ENCODE results near the gene FJX1. TPM values are rescaled to one million over a fixed set of nuclear protein-coding genes. Genes with fewer than 3 reads are reported as not detected.
A peak's percentile ranks its signal among the peaks of the same experiment; 100 is the strongest.

The FJX1 gene
- total RNA-seq, 2 donors from 2014 or later: 11.7 to 17.4 TPM

GRCh38 chr11:35588627-35589026 is 29.6 kb upstream of the FJX1 start:
- no peak overlapping the region for H3K27ac ChIP-seq (ENCODE audit: low read depth, low read length)
- 73 to 81% methylated on average over 2 to 4 of the region's 4 CpGs for WGBS, 2 experiments (ENCODE audit: insufficient coverage in 1 of 2, insufficient read length in 1 of 2)
- H3K27ac Mint-ChIP-seq: peak overlapping the region; percentile 8
- no peak overlapping the region for H3K9ac ChIP-seq (ENCODE audit: extremely low read depth, low read length, poor library complexity, severe bottlenecking)
- peaks cover 25% of the 10 kb centered on the region for H3K27me3 Mint-ChIP-seq (ENCODE audit: insufficient read depth)
- H3K4me1 ChIP-seq (ENCODE audit: control insufficient read depth, insufficient read depth, low read length): peaks cover 7% of the 10 kb centered on the region
- no peaks in the 10 kb centered on the region for H3K9me3 ChIP-seq (ENCODE audit: control insufficient read depth, low read length)
- no peak for DNase-seq
- H3K36me3 Mint-ChIP-seq (ENCODE audit: low read depth): no peaks in the 10 kb centered on the region
- peaks cover 28% of the 10 kb centered on the region for H3K4me1 Mint-ChIP-seq
- H3K4me3 Mint-ChIP-seq: no peak overlapping the region
- no peaks in the 10 kb centered on the region for H3K9me3 Mint-ChIP-seq
- H3K36me3 ChIP-seq (ENCODE audit: control insufficient read depth, insufficient read depth, low read length): no peaks in the 10 kb centered on the region
- H3K27me3 ChIP-seq (ENCODE audit: control insufficient read depth, insufficient read depth, low read length, poor library complexity, severe bottlenecking): no peaks in the 10 kb centered on the region
- H3K4me3 ChIP-seq (ENCODE audit: low read length): peak overlapping the region; percentile 13
- no peak for TF ChIP-seq CTCF (conservative IDR thresholded peaks at IDR 0.05)

GRCh38 chr11:35589281-35589680 is 29.0 kb upstream of the FJX1 start:
- TF ChIP-seq CTCF (conservative IDR thresholded peaks at IDR 0.05): no peak
- no peaks in the 10 kb centered on the region for H3K9me3 Mint-ChIP-seq
- H3K27ac ChIP-seq (ENCODE audit: low read depth, low read length): no peak overlapping the region
- peaks cover 7% of the 10 kb centered on the region for H3K4me1 ChIP-seq (ENCODE audit: control insufficient read depth, insufficient read depth, low read length)
- H3K9me3 ChIP-seq (ENCODE audit: control insufficient read depth, low read length): no peaks in the 10 kb centered on the region
- H3K27ac Mint-ChIP-seq: no peak overlapping the region
- H3K36me3 Mint-ChIP-seq (ENCODE audit: low read depth): no peaks in the 10 kb centered on the region
- H3K27me3 Mint-ChIP-seq (ENCODE audit: insufficient read depth): peaks cover 25% of the 10 kb centered on the region
- H3K9ac ChIP-seq (ENCODE audit: extremely low read depth, low read length, poor library complexity, severe bottlenecking): no peak overlapping the region
- H3K4me3 ChIP-seq (ENCODE audit: low read length): no peak overlapping the region
- no peaks in the 10 kb centered on the region for H3K27me3 ChIP-seq (ENCODE audit: control insufficient read depth, insufficient read depth, low read length, poor library complexity, severe bottlenecking)
- 97 to 100% methylated on average over 2 to 3 of the region's 4 CpGs for WGBS, 2 experiments (ENCODE audit: insufficient coverage in 1 of 2, insufficient read length in 1 of 2)
- H3K4me3 Mint-ChIP-seq: no peak overlapping the region
- H3K4me1 Mint-ChIP-seq: peaks cover 28% of the 10 kb centered on the region
- no peak for DNase-seq
- no peaks in the 10 kb centered on the region for H3K36me3 ChIP-seq (ENCODE audit: control insufficient read depth, insufficient read depth, low read length)

- peaks cover 26% of the 10 kb centered on the region for H3K4me1 Mint-ChIP-seq
- no peak overlapping the region for H3K4me3 Mint-ChIP-seq
- peaks cover 28% of the 10 kb centered on the region for H3K27me3 Mint-ChIP-seq (ENCODE audit: insufficient read depth)
- H3K27ac Mint-ChIP-seq: no peak overlapping the region
- H3K4me1 ChIP-seq (ENCODE audit: control insufficient read depth, insufficient read depth, low read length): peaks cover 7% of the 10 kb centered on the region
- H3K4me3 ChIP-seq (ENCODE audit: low read length): no peak overlapping the region
- H3K9me3 Mint-ChIP-seq: no peaks in the 10 kb centered on the region
- no peak for DNase-seq
- H3K36me3 Mint-ChIP-seq (ENCODE audit: low read depth): no peaks in the 10 kb centered on the region
- no peaks in the 10 kb centered on the region for H3K9me3 ChIP-seq (ENCODE audit: control insufficient read depth, low read length)
- H3K27me3 ChIP-seq (ENCODE audit: control insufficient read depth, insufficient read depth, low read length, poor library complexity, severe bottlenecking): no peaks in the 10 kb centered on the region
- H3K9ac ChIP-seq (ENCODE audit: extremely low read depth, low read length, poor library complexity, severe bottlenecking): no peak overlapping the region
- no peaks in the 10 kb centered on the region for H3K36me3 ChIP-seq (ENCODE audit: control insufficient read depth, insufficient read depth, low read length)
- TF ChIP-seq CTCF (conservative IDR thresholded peaks at IDR 0.05): no peak
- H3K27ac ChIP-seq (ENCODE audit: low read depth, low read length): no peak overlapping the region
Observed at GRCh38 chr11:35590412-35590811, 27.8 kb upstream of the FJX1 start.
